Skin epidermis (tissue), 12 donors: ENCODE measurements around the gene ITCH.

Source experiments
- H3K27ac ChIP-seq, 21 experiments: fragments of 200-600 bp; sonication (generic) in 11 of 21; one replicate each; pipeline ENCODE4 v1.5.0; 2020; ENCODE audit warnings: mild to moderate bottlenecking in 3 of 21, inconsistent platforms in 2 of 21, moderate library complexity in 2 of 21
- H3K4me3 ChIP-seq, 7 experiments: fragments of 200-600 bp; sonication (generic) in 2 of 7; one replicate each; pipeline ENCODE4 v1.5.0; 2020; ENCODE audit warnings: inconsistent platforms in 2 of 7, mild to moderate bottlenecking in 2 of 7, moderate library complexity in 1 of 7

The ITCH gene

GRCh38 chr20:34539756-34540155 is 176.7 kb downstream of the ITCH start:
- no peak overlapping the region for H3K4me3 ChIP-seq

GRCh38 chr20:34540596-34541263 is 177.7 kb downstream of the ITCH start:
- peak overlapping the region in 6 of 21 experiments; percentile 38 to 84 (median 50) for H3K27ac ChIP-seq
- no peak overlapping the region for H3K4me3 ChIP-seq

More at GRCh38 chr20:34539756-34540155, 176.7 kb downstream of the ITCH start:
- H3K27ac ChIP-seq, result no peak overlapping the region

- Histone ChIP-seq H3K4me3 (no peak overlapping the region), H3K27ac (peak overlapping the region in 10 of 21 experiments; percentile 7 to 84 (median 42))
Measured at GRCh38 chr20:34541264-34541901, 178.3 kb downstream of the ITCH start.

- Histone ChIP-seq H3K27ac (peak overlapping the region in 7 of 21 experiments; percentile 5 to 84 (median 34)), H3K4me3 (no peak overlapping the region)
Measured at GRCh38 chr20:34541917-34542316, 178.8 kb downstream of the ITCH start.

- no peak overlapping the region for H3K4me3 ChIP-seq
- H3K27ac ChIP-seq, result peak overlapping the region in 1 of 21 experiments; percentile 29
Measured at GRCh38 chr20:34542439-34542838, 179.4 kb downstream of the ITCH start.

DNA sequence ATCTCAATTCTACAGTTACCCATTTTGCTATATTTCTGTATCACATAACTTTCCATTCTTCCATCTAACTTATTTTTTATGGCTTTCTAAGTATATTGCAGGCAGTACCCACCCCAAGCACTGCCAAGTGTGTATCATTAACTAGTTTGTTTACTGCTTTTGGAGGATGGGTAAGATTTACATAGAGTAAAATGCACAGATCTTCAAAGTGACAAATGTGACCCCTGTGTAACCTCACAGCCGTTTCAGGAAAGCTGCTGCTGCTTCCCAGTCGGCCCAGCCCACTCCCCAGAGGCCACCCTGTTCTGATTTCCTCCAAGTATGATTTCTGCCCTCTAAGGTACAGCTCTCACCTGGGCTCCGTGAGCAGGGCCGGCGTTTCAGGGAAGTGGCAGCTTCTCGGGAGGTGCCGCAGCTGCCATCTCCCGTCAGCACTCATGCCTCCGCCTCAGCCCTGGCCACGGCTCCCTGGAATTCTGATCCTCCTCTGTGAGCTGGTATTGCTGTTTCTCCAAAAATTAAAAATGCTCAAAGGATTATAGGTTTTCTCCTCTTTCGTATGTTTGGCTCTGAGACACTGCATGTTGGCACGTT is 180.5 kb downstream of the ITCH start:
- Histone ChIP-seq H3K4me3 (no peak overlapping the region), H3K27ac (no peak overlapping the region)

DNA sequence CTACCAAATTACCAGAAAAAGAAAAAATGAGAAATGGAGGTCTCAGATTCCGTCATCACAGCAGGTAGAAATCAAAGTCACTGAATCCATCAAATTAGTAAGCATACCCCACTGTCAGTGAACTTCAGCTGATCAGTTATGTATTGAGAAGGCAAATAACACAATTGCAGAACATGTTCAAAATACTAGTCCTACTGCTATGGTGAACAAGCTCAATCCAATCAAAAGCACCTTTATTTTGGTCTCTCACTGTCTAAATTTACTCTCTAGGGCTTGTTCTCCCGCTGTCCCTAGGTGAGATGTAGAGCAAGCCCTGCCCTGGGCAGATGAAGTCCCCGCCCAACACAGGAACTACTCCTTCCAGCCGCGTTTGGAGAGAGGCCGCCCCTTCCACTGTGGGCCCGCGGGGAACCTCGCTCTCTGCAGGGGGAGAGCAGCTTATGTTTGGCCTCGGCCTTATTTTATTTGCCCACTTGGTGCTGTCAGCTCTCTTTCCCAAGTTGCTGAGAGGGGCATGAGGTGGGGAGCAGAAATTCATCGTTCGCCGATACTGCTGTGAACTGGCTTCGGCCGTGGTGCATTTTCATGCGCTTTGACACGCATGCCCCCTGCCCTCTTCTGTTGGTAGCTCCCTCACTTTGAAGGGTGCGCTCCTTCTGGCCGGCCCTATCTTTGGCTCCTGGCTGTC is 181.2 kb downstream of the ITCH start:
- H3K4me3 ChIP-seq, result peak overlapping the region in 1 of 7 experiments; percentile 6
- H3K27ac ChIP-seq, result no peak overlapping the region

- Histone ChIP-seq H3K4me3 (no peak overlapping the region), H3K27ac (no peak overlapping the region)
Measured at GRCh38 chr20:34546751-34547181, 183.7 kb downstream of the ITCH start.

GRCh38 chr20:34547844-34548613 is 185.0 kb downstream of the ITCH start:
- Histone ChIP-seq H3K27ac (no peak overlapping the region), H3K4me3 (no peak overlapping the region)

- no peak overlapping the region for H3K4me3 ChIP-seq
- no peak overlapping the region for H3K27ac ChIP-seq
Measured at GRCh38 chr20:34549291-34549928, 186.3 kb downstream of the ITCH start.

GRCh38 chr20:34549929-34550305 is 186.8 kb downstream of the ITCH start:
- Histone ChIP-seq H3K27ac (no peak overlapping the region), H3K4me3 (no peak overlapping the region)

GRCh38 chr20:34552569-34552968 is 189.5 kb downstream of the ITCH start:
- H3K27ac ChIP-seq, result no peak overlapping the region
- no peak overlapping the region for H3K4me3 ChIP-seq

GRCh38 chr20:34553366-34553867 is 190.3 kb downstream of the ITCH start:
- H3K4me3 ChIP-seq, result no peak overlapping the region
- H3K27ac ChIP-seq, result peak overlapping the region in 2 of 21 experiments; percentile 3 to 13

- Histone ChIP-seq H3K4me3 (peak overlapping the region; percentile 48 to 75 (median 56)), H3K27ac (peak overlapping the region; percentile 31 to 99 (median 83))
Measured at GRCh38 chr20:34557936-34558319, 194.9 kb downstream of the ITCH start.

DNA sequence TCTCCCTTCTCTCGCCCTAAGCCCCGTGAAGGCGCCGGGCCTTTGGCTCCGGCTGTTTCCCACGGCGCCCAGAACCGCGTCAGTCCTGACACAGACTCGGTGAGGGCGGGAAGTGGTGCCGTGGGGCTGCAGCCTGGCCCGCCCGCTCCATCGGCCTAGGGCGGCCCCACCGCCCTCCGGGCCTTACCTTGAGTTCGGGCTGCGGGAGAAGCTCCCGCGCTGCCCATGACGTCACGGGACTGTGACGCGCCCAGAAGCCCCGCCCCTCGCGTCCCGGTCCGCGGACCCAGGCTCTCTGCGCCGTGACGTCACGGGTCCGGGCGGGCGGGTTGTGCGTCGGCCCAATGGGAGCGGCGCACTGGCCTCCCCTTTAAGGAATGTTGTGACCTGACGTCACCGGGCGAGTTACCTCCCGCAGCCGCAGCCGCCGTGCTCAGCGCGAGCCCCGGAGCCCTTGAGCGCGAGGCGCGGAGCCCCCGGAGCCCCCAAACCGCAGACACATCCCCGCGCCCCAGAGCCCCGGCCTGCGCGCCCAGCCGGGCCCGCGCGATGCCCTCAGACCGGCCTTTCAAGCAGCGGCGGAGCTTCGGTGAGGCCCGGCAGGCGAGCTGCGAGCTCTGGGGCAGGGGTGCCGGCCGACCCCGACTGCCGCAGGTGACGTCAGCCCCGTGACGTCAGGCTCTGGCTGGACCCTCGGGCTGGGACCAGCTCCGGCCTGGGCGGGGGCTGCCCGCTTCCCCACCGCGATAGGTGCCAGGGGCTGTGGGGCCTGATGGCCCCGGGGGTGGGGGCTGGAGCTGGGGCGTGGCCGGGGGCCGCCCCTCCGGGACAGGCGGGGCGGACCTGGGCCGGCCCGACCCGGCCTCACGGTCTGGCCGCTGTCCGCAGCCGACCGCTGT is 195.5 kb downstream of the ITCH start, which contains the start of gene MAP1LC3A:
Gene MAP1LC3A (plus strand): TSS at position 399 of the 899 bp plus-strand sequence. CDS start 151 bp downstream, at position 550.
- Histone ChIP-seq H3K27ac (peak within 1 kb of the TSS; percentile 31 to 99 (median 83)), H3K4me3 (peak within 1 kb of the TSS; percentile 48 to 75 (median 56))

- peak overlapping the region in 16 of 21 experiments; percentile 64 to 99 (median 90) for H3K27ac ChIP-seq
- peak overlapping the region; percentile 48 to 75 (median 56) for H3K4me3 ChIP-seq
Measured at GRCh38 chr20:34559311-34560140, 196.5 kb downstream of the ITCH start.

GRCh38 chr20:34560141-34560523 is 197.1 kb downstream of the ITCH start:
- Histone ChIP-seq H3K4me3 (no peak overlapping the region), H3K27ac (peak overlapping the region in 5 of 21 experiments; percentile 32 to 94 (median 91))
